Measurements from ENCODE around the gene VRK3. TPM values are rescaled to one million over a fixed set of nuclear protein-coding genes. Genes with fewer than 3 reads are reported as not detected.

Gene VRK3
- total and polyA plus RNA-seq, 2 donors = 27.2 to 41.3 TPM

DNA sequence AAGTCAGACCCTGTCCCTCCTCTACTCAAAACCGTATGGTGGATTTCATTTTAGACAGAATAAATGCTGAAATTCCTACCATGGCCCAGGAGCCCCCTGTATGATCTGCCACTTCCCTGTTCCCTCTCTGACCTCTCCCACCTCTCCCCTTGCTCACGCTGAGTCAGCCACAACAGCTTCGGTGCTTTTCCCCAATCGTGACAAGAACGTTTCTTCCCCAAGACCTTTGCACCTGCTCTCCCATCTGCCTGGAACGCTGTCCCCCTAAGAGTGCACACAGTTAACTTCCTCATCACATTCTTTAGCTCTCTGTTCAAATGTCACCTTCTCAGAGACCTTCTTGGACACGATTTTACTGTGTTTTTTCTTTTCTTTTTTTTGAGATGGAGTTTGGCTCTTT lies 2.3 kb downstream of the VRK3 start:
- Histone ChIP-seq H3K36me3 (ENCODE audit: control insufficient read depth in 2 of 2, insufficient read depth in 2 of 2, low read length in 1 of 2) (peaks cover 16 to 19% of the 10 kb centered on the region in 2 donors), H3K27ac (ENCODE audit: low read depth in 1 of 2, low read length in 1 of 2) (no peak overlapping the region), H3K27me3 (ENCODE audit: control insufficient read depth in 2 of 2, insufficient read depth in 1 of 2, low read length in 1 of 2) (no peaks in the 10 kb centered on the region), H3K9me3 (ENCODE audit: control insufficient read depth in 2 of 2, insufficient read depth in 1 of 2, low read length in 1 of 2) (peaks cover 1 to 10% of the 10 kb centered on the region in 2 donors), H3K4me1 (ENCODE audit: control insufficient read depth in 2 of 2, insufficient read depth in 2 of 2, low read length in 2 of 2) (peaks cover 10 to 17% of the 10 kb centered on the region in 2 donors), H3K4me3 (ENCODE audit: low read length in 2 of 2) (no peak overlapping the region)
- no peak for DNase-seq (ENCODE audit: low read depth in 6 of 9, low spot score in 9 of 9)
- 93% methylated on average over 7 of the region's 7 CpGs for WGBS

DNA sequence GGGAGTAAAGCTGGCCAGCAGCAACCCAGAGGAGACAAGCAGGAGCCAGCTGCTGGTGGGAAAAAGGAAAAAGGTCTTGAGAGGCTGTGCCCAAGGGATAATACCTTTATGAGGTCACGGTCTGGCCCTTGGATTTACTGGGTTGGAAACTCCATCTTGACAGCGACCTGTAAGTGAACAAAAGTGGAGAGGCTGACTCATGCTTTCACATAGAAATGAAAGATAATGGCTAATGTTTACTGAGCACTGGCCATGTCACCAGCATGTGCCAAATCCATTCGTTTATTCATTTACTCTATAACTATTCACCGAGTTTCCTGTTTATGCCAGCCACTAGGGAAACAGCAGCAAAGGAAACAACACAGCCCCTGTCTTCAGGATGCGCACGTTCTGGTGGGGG lies 4.7 kb downstream of the VRK3 start:
- 97% methylated on average over 6 of the region's 6 CpGs for WGBS
- no peak overlapping the region for H3K4me3 ChIP-seq (ENCODE audit: low read length in 2 of 2)
- no peak overlapping the region for H3K27ac ChIP-seq (ENCODE audit: low read depth in 1 of 2, low read length in 1 of 2)
- peaks cover 27 to 36% of the 10 kb centered on the region in 2 donors for H3K36me3 ChIP-seq (ENCODE audit: control insufficient read depth in 2 of 2, insufficient read depth in 2 of 2, low read length in 1 of 2)
- H3K27me3 ChIP-seq (ENCODE audit: control insufficient read depth in 2 of 2, insufficient read depth in 1 of 2, low read length in 1 of 2) = no peaks in the 10 kb centered on the region
- no peak for DNase-seq (ENCODE audit: low read depth in 6 of 9, low spot score in 9 of 9)
- H3K9me3 ChIP-seq (ENCODE audit: control insufficient read depth in 2 of 2, insufficient read depth in 1 of 2, low read length in 1 of 2) = peaks cover 0 to 1% of the 10 kb centered on the region in 2 donors
- peaks cover 7 to 10% of the 10 kb centered on the region in 2 donors for H3K4me1 ChIP-seq (ENCODE audit: control insufficient read depth in 2 of 2, insufficient read depth in 2 of 2, low read length in 2 of 2)

DNA sequence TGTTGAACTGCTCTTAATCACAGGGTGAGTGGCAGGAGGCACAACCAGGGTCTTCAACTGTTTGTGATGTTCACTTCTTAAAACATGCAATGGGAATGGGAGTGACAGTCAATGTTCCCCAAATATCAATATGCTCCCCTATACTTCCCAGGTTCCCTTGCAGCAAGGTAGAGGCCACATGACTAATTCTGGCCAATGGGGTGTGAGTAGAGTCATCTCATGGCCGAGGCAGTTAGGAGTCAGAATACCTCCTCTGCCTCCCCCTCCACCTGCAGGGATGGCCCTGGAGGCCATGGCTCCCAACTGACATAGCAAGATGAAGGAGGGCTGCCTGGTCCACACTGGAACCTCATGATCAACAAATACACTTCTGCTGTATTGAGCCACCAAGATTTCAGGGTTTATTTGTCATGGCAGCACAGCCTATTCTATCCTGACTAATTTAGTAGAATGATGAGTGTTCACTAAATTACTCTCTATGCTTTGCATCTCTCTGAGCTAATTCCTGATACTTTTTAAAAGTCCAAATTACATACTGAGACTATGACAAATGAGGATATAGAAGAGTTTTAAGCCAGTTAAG lies 8.9 kb downstream of the VRK3 start:
- Histone ChIP-seq H3K9me3 (ENCODE audit: control insufficient read depth in 2 of 2, insufficient read depth in 1 of 2, low read length in 1 of 2) (no peaks in the 10 kb centered on the region), H3K36me3 (ENCODE audit: control insufficient read depth in 2 of 2, insufficient read depth in 2 of 2, low read length in 1 of 2) (peaks cover 42 to 59% of the 10 kb centered on the region in 2 donors), H3K4me1 (ENCODE audit: control insufficient read depth in 2 of 2, insufficient read depth in 2 of 2, low read length in 2 of 2) (no peaks in the 10 kb centered on the region), H3K27ac (ENCODE audit: low read depth in 1 of 2, low read length in 1 of 2) (no peak overlapping the region), H3K4me3 (ENCODE audit: low read length in 2 of 2) (no peak overlapping the region), H3K27me3 (ENCODE audit: control insufficient read depth in 2 of 2, insufficient read depth in 1 of 2, low read length in 1 of 2) (no peaks in the 10 kb centered on the region)
- 98% methylated on average over 1 of the region's 1 CpG for WGBS
- DNase-seq (ENCODE audit: low read depth in 6 of 9, low spot score in 9 of 9) = no peak

DNA sequence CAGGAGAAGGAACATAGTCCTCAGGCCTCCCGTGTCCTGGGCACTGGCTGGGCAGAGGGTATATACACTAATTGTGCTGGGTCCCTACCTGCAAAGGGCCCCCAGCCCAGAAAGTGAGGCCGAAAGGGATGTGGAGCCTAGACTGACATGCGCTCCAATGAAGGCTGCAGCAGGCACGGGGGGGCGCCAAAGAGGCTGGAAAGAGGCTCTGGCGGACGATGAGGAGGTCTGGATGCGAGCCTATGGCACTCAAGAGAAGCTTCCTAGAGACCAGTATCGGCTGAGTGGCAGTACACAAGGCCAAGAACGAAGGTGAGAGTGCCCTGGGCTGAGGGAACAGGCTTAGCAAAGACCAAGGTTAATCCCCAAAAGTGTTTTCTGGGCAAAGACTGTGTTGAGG lies 16.6 kb downstream of the VRK3 start:
- WGBS = 91% methylated on average over 10 of the region's 10 CpGs
- Histone ChIP-seq H3K27me3 (ENCODE audit: control insufficient read depth in 2 of 2, insufficient read depth in 1 of 2, low read length in 1 of 2) (no peaks in the 10 kb centered on the region), H3K27ac (ENCODE audit: low read depth in 1 of 2, low read length in 1 of 2) (no peak overlapping the region), H3K36me3 (ENCODE audit: control insufficient read depth in 2 of 2, insufficient read depth in 2 of 2, low read length in 1 of 2) (peaks cover 61 to 62% of the 10 kb centered on the region in 2 donors), H3K4me1 (ENCODE audit: control insufficient read depth in 2 of 2, insufficient read depth in 2 of 2, low read length in 2 of 2) (no peaks in the 10 kb centered on the region), H3K9me3 (ENCODE audit: control insufficient read depth in 2 of 2, insufficient read depth in 1 of 2, low read length in 1 of 2) (no peaks in the 10 kb centered on the region), H3K4me3 (ENCODE audit: low read length in 2 of 2) (no peak overlapping the region)
- no peak for DNase-seq (ENCODE audit: low read depth in 6 of 9, low spot score in 9 of 9)

DNA sequence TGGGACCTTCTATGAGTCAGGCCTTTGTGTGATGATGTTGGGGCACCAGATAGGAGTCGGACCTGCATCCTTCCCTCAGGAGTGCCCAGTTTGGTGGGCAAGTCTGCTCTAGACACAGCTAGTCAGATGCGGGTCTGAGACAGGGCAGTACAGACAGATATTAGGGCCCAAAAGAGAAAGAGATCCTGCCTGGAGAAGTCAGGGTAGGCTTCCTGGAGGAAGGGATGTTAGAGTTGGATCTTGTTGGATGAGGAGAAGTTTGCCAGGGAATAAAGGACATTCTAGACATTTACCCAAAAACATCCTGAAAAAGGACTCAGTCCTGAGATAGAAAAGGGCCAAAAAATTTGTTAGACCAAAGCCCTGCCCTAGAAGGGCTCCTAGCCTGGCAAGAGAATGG lies 17.2 kb downstream of the VRK3 start:
- H3K4me1 ChIP-seq (ENCODE audit: control insufficient read depth in 2 of 2, insufficient read depth in 2 of 2, low read length in 2 of 2) = no peaks in the 10 kb centered on the region
- H3K36me3 ChIP-seq (ENCODE audit: control insufficient read depth in 2 of 2, insufficient read depth in 2 of 2, low read length in 1 of 2) = peaks cover 61 to 62% of the 10 kb centered on the region in 2 donors
- 98% methylated on average over 2 of the region's 2 CpGs for WGBS
- H3K9me3 ChIP-seq (ENCODE audit: control insufficient read depth in 2 of 2, insufficient read depth in 1 of 2, low read length in 1 of 2) = no peaks in the 10 kb centered on the region
- no peak overlapping the region for H3K27ac ChIP-seq (ENCODE audit: low read depth in 1 of 2, low read length in 1 of 2)
- no peaks in the 10 kb centered on the region for H3K27me3 ChIP-seq (ENCODE audit: control insufficient read depth in 2 of 2, insufficient read depth in 1 of 2, low read length in 1 of 2)
- H3K4me3 ChIP-seq (ENCODE audit: low read length in 2 of 2) = no peak overlapping the region
- no peak for DNase-seq (ENCODE audit: low read depth in 6 of 9, low spot score in 9 of 9)

DNA sequence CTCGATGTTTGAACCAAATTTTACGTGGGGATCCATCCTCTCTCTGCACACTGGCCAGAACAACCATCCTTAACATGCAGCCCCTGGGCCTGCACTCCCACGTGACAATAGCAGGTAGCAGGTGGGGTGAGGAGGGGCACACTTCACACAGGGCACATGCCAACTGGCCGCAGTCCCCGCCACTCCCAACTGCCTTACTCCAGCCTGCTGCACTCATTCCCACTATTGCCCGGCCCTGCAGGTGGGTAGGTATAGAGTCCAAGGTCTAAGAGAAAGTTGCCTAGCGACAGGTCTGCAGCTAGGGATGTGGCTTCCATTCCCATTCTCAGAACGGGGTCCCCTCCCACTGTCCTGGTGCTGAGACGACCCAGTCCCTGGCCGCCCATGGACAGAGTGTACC lies 18.0 kb downstream of the VRK3 start:
- Histone ChIP-seq H3K4me1 (ENCODE audit: control insufficient read depth in 2 of 2, insufficient read depth in 2 of 2, low read length in 2 of 2) (no peaks in the 10 kb centered on the region), H3K4me3 (ENCODE audit: low read length in 2 of 2) (no peak overlapping the region), H3K36me3 (ENCODE audit: control insufficient read depth in 2 of 2, insufficient read depth in 2 of 2, low read length in 1 of 2) (peaks cover 66 to 68% of the 10 kb centered on the region in 2 donors), H3K27ac (ENCODE audit: low read depth in 1 of 2, low read length in 1 of 2) (no peak overlapping the region), H3K27me3 (ENCODE audit: control insufficient read depth in 2 of 2, insufficient read depth in 1 of 2, low read length in 1 of 2) (no peaks in the 10 kb centered on the region), H3K9me3 (ENCODE audit: control insufficient read depth in 2 of 2, insufficient read depth in 1 of 2, low read length in 1 of 2) (no peaks in the 10 kb centered on the region)
- DNase-seq (ENCODE audit: low read depth in 6 of 9, low spot score in 9 of 9) = no peak
- WGBS = 88% methylated on average over 10 of the region's 10 CpGs

DNA sequence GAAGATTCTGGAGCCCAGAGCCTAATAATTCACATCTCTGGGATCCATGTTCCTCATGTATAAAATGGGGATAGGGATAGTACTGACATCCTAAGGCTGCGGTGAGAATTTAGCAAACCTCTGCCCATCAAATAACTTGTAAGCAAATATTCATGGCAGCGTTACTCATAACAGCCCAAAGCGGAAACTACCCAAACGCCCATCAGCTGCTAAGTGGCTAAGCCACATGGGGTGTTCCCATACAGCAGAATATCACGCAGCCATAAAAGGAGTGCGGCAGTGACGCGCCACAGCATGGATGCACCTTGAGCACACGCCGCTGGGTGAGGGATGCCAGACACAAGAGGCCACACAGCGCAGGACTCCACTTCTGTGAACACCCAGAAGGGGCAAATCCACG lies 19.7 kb downstream of the VRK3 start:
- no peak overlapping the region for H3K27ac ChIP-seq (ENCODE audit: low read depth in 1 of 2, low read length in 1 of 2)
- no peak overlapping the region for H3K4me3 ChIP-seq (ENCODE audit: low read length in 2 of 2)
- H3K36me3 ChIP-seq (ENCODE audit: control insufficient read depth in 2 of 2, insufficient read depth in 2 of 2, low read length in 1 of 2) = peaks cover 76 to 83% of the 10 kb centered on the region in 2 donors
- 98% methylated on average over 12 of the region's 12 CpGs for WGBS
- no peaks in the 10 kb centered on the region for H3K9me3 ChIP-seq (ENCODE audit: control insufficient read depth in 2 of 2, insufficient read depth in 1 of 2, low read length in 1 of 2)
- no peaks in the 10 kb centered on the region for H3K27me3 ChIP-seq (ENCODE audit: control insufficient read depth in 2 of 2, insufficient read depth in 1 of 2, low read length in 1 of 2)
- no peaks in the 10 kb centered on the region for H3K4me1 ChIP-seq (ENCODE audit: control insufficient read depth in 2 of 2, insufficient read depth in 2 of 2, low read length in 2 of 2)
- DNase-seq (ENCODE audit: low read depth in 6 of 9, low spot score in 9 of 9) = no peak

DNA sequence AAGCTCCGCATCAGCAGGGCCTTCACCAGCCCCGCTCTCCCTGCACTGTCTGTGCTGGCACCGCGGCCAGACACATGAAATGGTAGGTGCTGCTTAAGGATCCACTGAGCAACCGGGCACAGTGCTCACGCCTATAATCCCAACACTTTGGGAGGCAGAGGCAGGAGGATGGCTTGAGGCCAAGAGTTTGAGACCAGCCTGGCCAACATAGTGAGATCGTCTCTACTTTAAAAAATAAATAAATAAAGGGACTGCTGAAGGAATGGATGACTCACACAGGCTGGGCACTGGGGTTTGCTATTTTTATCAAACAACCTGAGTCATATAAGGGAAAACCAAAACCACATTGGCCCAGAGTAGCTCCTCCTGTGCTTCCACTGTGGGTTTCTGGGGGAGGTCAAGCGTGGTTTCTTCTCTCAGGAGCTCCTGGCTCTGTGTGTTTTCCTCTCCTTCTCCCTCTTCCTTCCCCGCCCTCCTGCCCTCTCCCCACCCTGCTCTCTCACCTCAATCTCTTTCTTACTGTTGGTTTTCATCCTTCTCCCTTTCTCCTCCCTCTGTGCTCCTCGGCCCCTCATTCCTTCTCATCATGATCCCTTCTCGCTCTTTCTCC lies 21.3 kb downstream of the VRK3 start:
- 77% methylated on average over 11 of the region's 11 CpGs for WGBS
- no peaks in the 10 kb centered on the region for H3K4me1 ChIP-seq (ENCODE audit: control insufficient read depth in 2 of 2, insufficient read depth in 2 of 2, low read length in 2 of 2)
- no peak overlapping the region for H3K4me3 ChIP-seq (ENCODE audit: low read length in 2 of 2)
- peaks cover 83 to 92% of the 10 kb centered on the region in 2 donors for H3K36me3 ChIP-seq (ENCODE audit: control insufficient read depth in 2 of 2, insufficient read depth in 2 of 2, low read length in 1 of 2)
- no peak overlapping the region for H3K27ac ChIP-seq (ENCODE audit: low read depth in 1 of 2, low read length in 1 of 2)
- no peaks in the 10 kb centered on the region for H3K9me3 ChIP-seq (ENCODE audit: control insufficient read depth in 2 of 2, insufficient read depth in 1 of 2, low read length in 1 of 2)
- no peaks in the 10 kb centered on the region for H3K27me3 ChIP-seq (ENCODE audit: control insufficient read depth in 2 of 2, insufficient read depth in 1 of 2, low read length in 1 of 2)
- DNase-seq (ENCODE audit: low read depth in 6 of 9, low spot score in 9 of 9) = no peak

DNA sequence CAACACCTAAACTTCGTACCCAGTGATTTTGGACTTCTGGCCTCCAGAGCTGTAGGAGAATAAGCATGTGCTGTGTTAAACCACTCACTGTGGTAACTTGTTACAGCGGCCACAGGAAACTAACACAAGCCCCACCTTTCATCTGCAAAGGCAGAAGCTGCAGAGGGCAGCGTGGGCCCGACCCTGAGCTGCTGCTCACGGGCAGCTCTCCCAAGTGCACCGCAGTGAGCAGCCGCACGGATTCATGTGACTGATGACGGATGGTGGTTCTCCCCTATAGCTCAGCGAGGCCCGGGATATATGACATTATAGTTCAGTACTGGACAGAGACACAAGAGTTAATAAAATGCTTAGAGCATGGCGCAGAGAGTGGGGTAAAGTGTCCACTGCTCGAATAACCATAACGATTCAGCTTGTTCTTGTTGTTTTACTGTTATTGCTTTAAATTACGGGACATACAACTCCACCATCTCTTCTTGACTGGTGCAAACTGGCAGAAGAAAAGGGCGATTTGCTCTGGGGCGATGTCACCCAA lies 21.9 kb downstream of the VRK3 start:
- Histone ChIP-seq H3K4me3 (ENCODE audit: low read length in 2 of 2) (no peak overlapping the region), H3K4me1 (ENCODE audit: control insufficient read depth in 2 of 2, insufficient read depth in 2 of 2, low read length in 2 of 2) (no peaks in the 10 kb centered on the region), H3K27ac (ENCODE audit: low read depth in 1 of 2, low read length in 1 of 2) (no peak overlapping the region), H3K27me3 (ENCODE audit: control insufficient read depth in 2 of 2, insufficient read depth in 1 of 2, low read length in 1 of 2) (no peaks in the 10 kb centered on the region), H3K36me3 (ENCODE audit: control insufficient read depth in 2 of 2, insufficient read depth in 2 of 2, low read length in 1 of 2) (peaks cover 81 to 90% of the 10 kb centered on the region in 2 donors), H3K9me3 (ENCODE audit: control insufficient read depth in 2 of 2, insufficient read depth in 1 of 2, low read length in 1 of 2) (no peaks in the 10 kb centered on the region)
- WGBS = 97% methylated on average over 17 of the region's 17 CpGs
- no peak for DNase-seq (ENCODE audit: low read depth in 6 of 9, low spot score in 9 of 9)

Data from thymus (tissue), 11 donors.